Sigmoid colon (tissue), 7 donors: ENCODE measurements around the gene STRIP1. TPM values are rescaled to one million over a fixed set of nuclear protein-coding genes. Genes with fewer than 3 reads are reported as not detected.

Experiments
- DNase-seq: peaks from one replicate; pipeline ENCODE4 v3.0.0-alpha.2; 2019
- H3K27ac ChIP-seq, 4 donors: fragments of 200-600 bp; sonication (generic); one replicate each; pipeline ENCODE4 v1.5.1; 2016 to 2019; ENCODE audit warnings: mild to moderate bottlenecking in 1 of 4
- H3K27me3 ChIP-seq, 3 donors: fragments of 200-600 bp; sonication (generic); one replicate each; pipeline ENCODE4 v1.5.1; 2019; ENCODE audit warnings: mild to moderate bottlenecking in 1 of 3
- H3K36me3 ChIP-seq, 4 donors: fragments of 200-600 bp; sonication (generic); one replicate each; pipeline ENCODE4 v1.5.1; 2016 to 2019
- H3K4me1 ChIP-seq, 4 donors: fragments of 200-600 bp; sonication (generic); one replicate each; pipeline ENCODE4 v1.5.1; 2017 to 2019
- H3K4me3 ChIP-seq, 4 donors: fragments of 200-600 bp; sonication (generic); one replicate each; pipeline ENCODE4 v1.5.1; 2017 to 2019; ENCODE audit warnings: mild to moderate bottlenecking in 2 of 4, moderate library complexity in 1 of 4
- H3K9me3 ChIP-seq, 4 donors: fragments of 200-600 bp in 3 of 4; sonication (generic) in 3 of 4; one replicate each; pipeline versions ENCODE4 v1.5.1 to v1.6.1; 2013 to 2019
- CTCF ChIP-seq, 4 experiments: fragments of 450-650 bp in 3 of 4; fragments of 200-600 bp in 1 of 4; IDR thresholded peaks; one replicate each; pipeline ENCODE4 v1.5.1; 2016 to 2019; ENCODE audit warnings: antibody characterized with exemption in 4 of 4, mild to moderate bottlenecking in 3 of 4, moderate library complexity in 2 of 4
- EP300 ChIP-seq, 4 donors: sonication (generic); formaldehyde crosslinking; IDR thresholded peaks; one replicate each; pipeline ENCODE4 v1.6.1; 2017; ENCODE audit warnings: antibody characterized with exemption in 4 of 4
- POLR2A ChIP-seq, 2 donors: fragments of 450-650 bp; IDR thresholded peaks; one replicate each; pipeline ENCODE4 v1.6.1; 2016; ENCODE audit warnings: antibody characterized with exemption in 2 of 2, mild to moderate bottlenecking in 2 of 2, moderate library complexity in 2 of 2
- POLR2AphosphoS5 ChIP-seq, 4 donors: sonication (generic); formaldehyde crosslinking; IDR thresholded peaks; one replicate each; pipeline ENCODE4 v1.6.1; 2017; ENCODE audit warnings: antibody characterized with exemption in 4 of 4
- WGBS, 2 donors: extraction: QIAGEN DNeasy Blood & Tissue Kit; methylation state at CpG; one replicate each; pipeline ENCODE4 v1.1.7; 2013; 5-methylcytosine and 5-hydroxymethylcytosine counted together
- intact Hi-C: fragments of 100-400 bp; cut with DNase I; formaldehyde crosslinking; loops from one replicate; pipeline ENCODE4 v1.15.1; 2023
- polyA plus RNA-seq, 3 donors: library from polyadenylated mRNA; stranded (reverse); fragments of 200-250 nt; gene quantifications; one replicate each; pipeline ENCODE4 v1.2.3, GENCODE V29; 2013
- total RNA-seq, 4 donors: library from RNA; depleted of rRNA; stranded (reverse); fragments of >200 nt; gene quantifications; one replicate each; pipeline ENCODE4 v1.1.0, GENCODE V29; 2016
- donor health status: healthy with polysubstance abuse.
- donor health status: Bipolar disorder and iron deficiency.
- donor health status: healthy.

Gene STRIP1
- total and polyA plus RNA-seq, 7 donors, result 7.9 to 47.8 (median 32.8) TPM

- no peak for DNase-seq
- 54 to 80% methylated on average over 9 of the region's 9 CpGs for WGBS, 2 donors
- intact Hi-C loops, result loop anchor here (5.0 kb wide), 2 partner anchors 337 to 442 kb away; partner anchors contain the start of gene GNAI3
- peaks cover 0 to 89% (median 77%) of the 10 kb centered on the region in 4 donors for H3K4me1 ChIP-seq
- peak overlapping the region in 3 of 4 donors; percentile 3 to 81 (median 77) for H3K27ac ChIP-seq
- no peaks in the 10 kb centered on the region for H3K9me3 ChIP-seq
- H3K36me3 ChIP-seq, result no peaks in the 10 kb centered on the region
- H3K27me3 ChIP-seq, result no peaks in the 10 kb centered on the region
- H3K4me3 ChIP-seq, result no peak overlapping the region
- TF ChIP-seq EP300 (IDR thresholded peaks at IDR 0.05) (no peak), POLR2A (IDR thresholded peaks at IDR 0.05) (no peak), POLR2AphosphoS5 (IDR thresholded peaks at IDR 0.05) (no peak), CTCF (IDR thresholded peaks at IDR 0.05) (no peak)
Observed at GRCh38 chr1:109989506-109990301, 44.7 kb upstream of the STRIP1 start.

- H3K4me1 ChIP-seq, result peaks cover 0 to 94% (median 82%) of the 10 kb centered on the region in 4 donors
- H3K27ac ChIP-seq, result peak overlapping the region; percentile 3 to 81 (median 46)
- 86 to 89% methylated on average over 2 of the region's 2 CpGs for WGBS, 2 donors
Observed at GRCh38 chr1:109990302-109990653, 44.1 kb upstream of the STRIP1 start.

GRCh38 chr1:109991400-109991925 lies 43.0 kb upstream of the STRIP1 start:
- Histone ChIP-seq H3K9me3 (no peaks in the 10 kb centered on the region), H3K36me3 (no peaks in the 10 kb centered on the region), H3K27me3 (no peaks in the 10 kb centered on the region), H3K4me3 (no peak overlapping the region), H3K27ac (peak overlapping the region; percentile 23 to 81 (median 76)), H3K4me1 (peaks cover 0 to 96% (median 83%) of the 10 kb centered on the region in 4 donors)
- DNase-seq, result no peak
- WGBS, 2 donors, result 90 to 95% methylated on average over 5 of the region's 5 CpGs
- no peak for TF ChIP-seq EP300 (IDR thresholded peaks at IDR 0.05)
- TF ChIP-seq POLR2AphosphoS5 (IDR thresholded peaks at IDR 0.05), result no peak
- TF ChIP-seq POLR2A (IDR thresholded peaks at IDR 0.05), result no peak
- no peak for TF ChIP-seq CTCF (IDR thresholded peaks at IDR 0.05)
- intact Hi-C loops, result no loop called here

More at GRCh38 chr1:109990302-109990653, 44.1 kb upstream of the STRIP1 start:
- Histone ChIP-seq H3K4me3 (no peak overlapping the region), H3K9me3 (no peaks in the 10 kb centered on the region), H3K27me3 (no peaks in the 10 kb centered on the region), H3K36me3 (no peaks in the 10 kb centered on the region)
- no peak for TF ChIP-seq POLR2AphosphoS5 (IDR thresholded peaks at IDR 0.05)
- TF ChIP-seq EP300 (IDR thresholded peaks at IDR 0.05), result no peak
- no peak for TF ChIP-seq CTCF (IDR thresholded peaks at IDR 0.05)
- TF ChIP-seq POLR2A (IDR thresholded peaks at IDR 0.05), result no peak
- no peak for DNase-seq
- intact Hi-C loops, result no loop called here

GRCh38 chr1:109993885-109994284 lies 40.5 kb upstream of the STRIP1 start:
- Histone ChIP-seq H3K27me3 (no peaks in the 10 kb centered on the region), H3K4me3 (peak overlapping the region in 1 of 4 donors; percentile 9), H3K9me3 (no peaks in the 10 kb centered on the region), H3K27ac (peak overlapping the region; percentile 74 to 81 (median 79)), H3K4me1 (peaks cover 0 to 96% (median 81%) of the 10 kb centered on the region in 4 donors), H3K36me3 (no peaks in the 10 kb centered on the region)
- DNase-seq, result no peak
- 11 to 45% methylated on average over 3 of the region's 3 CpGs for WGBS, 2 donors
- intact Hi-C loops, result no loop called here
- no peak for TF ChIP-seq CTCF (IDR thresholded peaks at IDR 0.05)
- peak in 2 of 4 donors; percentile 10 to 15 for TF ChIP-seq POLR2AphosphoS5 (IDR thresholded peaks at IDR 0.05)
